GM12891 (cell line): ENCODE measurements around the gene AGBL1.

Experiments used
- PAX5 ChIP-seq: IDR thresholded peaks from 2 replicates; pipeline ENCODE4 v1.6.1; 2011; ENCODE audit warnings: low read length, moderate library complexity, mild to moderate bottlenecking; ENCODE audit not compliant: insufficient read depth, severe bottlenecking
- POLR2A ChIP-seq: IDR thresholded peaks from 2 replicates; pipeline ENCODE4 v1.6.1; 2011; ENCODE audit warnings: low read depth, low read length, control low read depth
- POLR2AphosphoS5 ChIP-seq: IDR thresholded peaks from 2 replicates; pipeline ENCODE4 v1.6.1; 2011; ENCODE audit warnings: low read depth, low read length, control low read depth
- SPI1 ChIP-seq: IDR thresholded peaks from 2 replicates; pipeline ENCODE4 v1.6.1; 2011; ENCODE audit warnings: low read depth, low read length, control low read depth
- TAF1 ChIP-seq: IDR thresholded peaks from 2 replicates; pipeline ENCODE4 v1.6.1; 2011; ENCODE audit warnings: low read depth, low read length, control low read depth

GRCh38 chr15:86445579-86446252 lies 366.0 kb downstream of the AGBL1 start:
- no peak for TF ChIP-seq TAF1
- no peak for TF ChIP-seq POLR2AphosphoS5
- TF ChIP-seq SPI1 = no peak
- TF ChIP-seq POLR2A = no peak
- no peak for TF ChIP-seq PAX5
